CD4-positive, alpha-beta T cell (primary cell): ENCODE results near the gene JPT1. TPM values are rescaled to one million over a fixed set of nuclear protein-coding genes. Genes with fewer than 3 reads are reported as not detected.
A peak's percentile ranks its signal among the peaks of the same experiment; 100 is the strongest.

Source experiments
- ATAC-seq: fragments of 200-7000 bp; cut with Tn5 transposase; one replicate; pipeline ENCODE4 v1.10.0; 2022; ENCODE audit warnings: mild to moderate bottlenecking; ENCODE audit not compliant: poor library complexity
- CTCF ChIA-PET: fragments of 350-600 bp; sonication (Branson Sonifier 250); formaldehyde crosslinking; loops from one replicate; lab custom pipeline; 2021; ENCODE audit warnings: antibody characterized with exemption, inconsistent platforms; lab: Charles Lee
- POLR2A ChIA-PET: fragments of 350-600 bp; sonication (Branson Sonifier 250); formaldehyde crosslinking; loops from one replicate; lab custom pipeline; 2021; ENCODE audit warnings: antibody characterized with exemption, inconsistent platforms; lab: Charles Lee
- DNase-seq, 14 experiments: peaks; one replicate each; pipeline ENCODE4 v3.0.0-alpha.2; 2013 to 2020; ENCODE audit warnings: mixed read lengths in 2 of 14
- H3K27ac ChIP-seq, 2 donors: one replicate each; pipeline versions ENCODE4 v1.5.1 to v1.7.0; 2013; ENCODE audit warnings: low read length in 2 of 2, low read depth in 1 of 2, mild to moderate bottlenecking in 1 of 2
- H3K27me3 ChIP-seq, 2 experiments: 1 replicate in 1 of 2; 2 replicates in 1 of 2; pipeline versions ENCODE4 v1.6.1 to v1.7.0; 2013; ENCODE audit warnings: low read length in 2 of 2, control low read depth in 1 of 2, mild to moderate bottlenecking in 1 of 2, moderate library complexity in 1 of 2; ENCODE audit not compliant: insufficient read depth in 2 of 2, control insufficient read depth in 1 of 2
- H3K36me3 ChIP-seq: one replicate; pipeline ENCODE4 v1.6.1; 2013; ENCODE audit warnings: low read length, control low read depth; ENCODE audit not compliant: insufficient read depth
- H3K4me1 ChIP-seq: one replicate; pipeline ENCODE4 v1.6.1; 2013; ENCODE audit warnings: low read length, control low read depth; ENCODE audit not compliant: insufficient read depth
- H3K4me3 ChIP-seq: one replicate; pipeline ENCODE4 v1.5.1; 2013; ENCODE audit warnings: mild to moderate bottlenecking, low read length, moderate library complexity
- H3K9me3 ChIP-seq, 2 experiments: 1 replicate in 1 of 2; 2 replicates in 1 of 2; pipeline versions ENCODE4 v1.6.1 to v1.7.0; 2013; ENCODE audit warnings: low read length in 2 of 2, mild to moderate bottlenecking in 2 of 2, control low read depth in 1 of 2, moderate library complexity in 1 of 2; ENCODE audit not compliant: control insufficient read depth in 1 of 2, insufficient read depth in 1 of 2
- H3K27ac Mint-ChIP-seq: one replicate; pipeline ENCODE4 v1.8.0; 2020; ENCODE audit warnings: mixed read lengths
- H3K27me3 Mint-ChIP-seq: one replicate; pipeline ENCODE4 v1.8.0; 2021; ENCODE audit warnings: mixed read lengths
- H3K36me3 Mint-ChIP-seq: one replicate; pipeline ENCODE4 v1.8.0; 2021; ENCODE audit warnings: low read depth, mixed read lengths
- H3K4me1 Mint-ChIP-seq: one replicate; pipeline ENCODE4 v1.8.0; 2021; ENCODE audit warnings: low read depth, mixed read lengths
- H3K4me3 Mint-ChIP-seq: one replicate; pipeline ENCODE4 v1.8.0; 2020; ENCODE audit warnings: mild to moderate bottlenecking, mixed read lengths
- H3K9me3 Mint-ChIP-seq: one replicate; pipeline ENCODE4 v1.8.0; 2020; ENCODE audit warnings: mixed read lengths
- CTCF ChIP-seq: fragments of 200-600 bp; IDR thresholded peaks from one replicate; pipeline ENCODE4 v1.8.0; 2022; ENCODE audit warnings: antibody characterized with exemption, mild to moderate bottlenecking
- intact Hi-C, 2 experiments: fragments of 100-400 bp; cut with DNase I in 1 of 2; cut with micrococcal nuclease in 1 of 2; formaldehyde crosslinking; loops; one replicate each; pipeline versions ENCODE4 v1.15.1 to v1.9.0; 2023 to 2025; cut with DNase I, micrococcal nuclease
- total RNA-seq, 174 experiments: library from RNA in 2 of 174; stranded (reverse) in 2 of 174; gene quantifications; one replicate each; pipeline ENCODE4 v1.2.3 and lab custom pipeline; 2021 to 2026

Gene JPT1
- total RNA-seq, 2 experiments from 2014 or later, result 21.3 to 25.5 TPM

GRCh38 chr17:75155191-75155601 lies 884 bp upstream of the JPT1 start:
- H3K4me1 ChIP-seq, result peaks cover 32% of the 10 kb centered on the region
- POLR2A ChIA-PET, result interaction anchor here (0.6 to 2.6 kb wide), 16 partner anchors 8 to 134 kb away, joined by 3 to 17 read pairs (median 4); partner anchors contain the start of genes NT5C, SLC16A5 and SLC25A19
- no peaks in the 10 kb centered on the region for H3K27me3 Mint-ChIP-seq
- H3K9me3 Mint-ChIP-seq, result no peaks in the 10 kb centered on the region
- peaks cover 23% of the 10 kb centered on the region for H3K36me3 Mint-ChIP-seq
- H3K9me3 ChIP-seq, result no peaks in the 10 kb centered on the region
- no peak for ATAC-seq
- no peaks in the 10 kb centered on the region for H3K36me3 ChIP-seq
- H3K4me3 ChIP-seq, result no peak overlapping the region
- intact Hi-C loops, result no loop called here
- H3K27me3 ChIP-seq, result no peaks in the 10 kb centered on the region
- TF ChIP-seq CTCF, result no peak
- H3K4me1 Mint-ChIP-seq, result peaks cover 27% of the 10 kb centered on the region
- H3K27ac ChIP-seq, result peak overlapping the region; percentile 6 to 45
- no peak for DNase-seq
- peak overlapping the region; percentile 79 for H3K27ac Mint-ChIP-seq
- H3K4me3 Mint-ChIP-seq, result peak overlapping the region; percentile 85
- CTCF ChIA-PET, result interaction anchor here (1.4 to 2.3 kb wide), 4 partner anchors 16 to 47 kb away, joined by 3 to 12 read pairs (median 8); partner anchors contain the start of gene NT5C

GRCh38 chr17:75153780-75154194 lies 525 bp downstream of the JPT1 start:
- ATAC-seq (no peak), DNase-seq (peak in 3 of 14 experiments; percentile 19 to 42 (median 34))
- Mint-ChIP-seq H3K27me3 (no peaks in the 10 kb centered on the region), H3K27ac (peak overlapping the region; percentile 79), H3K4me3 (peak overlapping the region; percentile 97), H3K36me3 (peaks cover 28% of the 10 kb centered on the region), H3K4me1 (peaks cover 32% of the 10 kb centered on the region), H3K9me3 (no peaks in the 10 kb centered on the region)
- no peak for TF ChIP-seq CTCF
- no peaks in the 10 kb centered on the region for H3K9me3 ChIP-seq
- intact Hi-C loops, result loop anchor here in 1 of 2 experiments (1.0 kb wide), 1 partner anchor 30 kb away; no protein-coding TSS in a partner anchor
- CTCF ChIA-PET, result interaction anchor here (0.5 to 1.9 kb wide), 4 partner anchors 22 to 48 kb away, joined by 3 to 9 read pairs (median 6); partner anchors contain the start of gene NT5C
- POLR2A ChIA-PET, result interaction anchor here (1.1 to 2.5 kb wide), 11 partner anchors 11 to 141 kb away, joined by 3 to 11 read pairs (median 5); partner anchors contain the start of genes ARMC7, NT5C and SLC25A19
- H3K27me3 ChIP-seq, result no peaks in the 10 kb centered on the region
- no peak overlapping the region for H3K27ac ChIP-seq
- H3K36me3 ChIP-seq, result no peaks in the 10 kb centered on the region
- peak overlapping the region; percentile 96 for H3K4me3 ChIP-seq
- H3K4me1 ChIP-seq, result peaks cover 32% of the 10 kb centered on the region

- no peak for ATAC-seq
- DNase-seq, result peak in 5 of 14 experiments; percentile 24 to 37 (median 33)
- Mint-ChIP-seq H3K36me3 (peaks cover 34% of the 10 kb centered on the region), H3K4me1 (peaks cover 37% of the 10 kb centered on the region), H3K4me3 (peak overlapping the region; percentile 97), H3K27ac (peak overlapping the region; percentile 79), H3K27me3 (no peaks in the 10 kb centered on the region), H3K9me3 (no peaks in the 10 kb centered on the region)
- ChIA-PET CTCF (no interaction called here), POLR2A (no interaction called here)
- Histone ChIP-seq H3K9me3 (no peaks in the 10 kb centered on the region), H3K4me3 (peak overlapping the region; percentile 96), H3K27ac (no peak overlapping the region), H3K27me3 (no peaks in the 10 kb centered on the region), H3K36me3 (peaks cover under 1% of the 10 kb centered on the region), H3K4me1 (peaks cover 32% of the 10 kb centered on the region)
- intact Hi-C loops, result no loop called here
- TF ChIP-seq CTCF, result no peak
These were observed 1.2 kb downstream of the JPT1 start for GRCh38 chr17:75152922-75153779.
